ENCODE results near the gene CLCN4.

DNA sequence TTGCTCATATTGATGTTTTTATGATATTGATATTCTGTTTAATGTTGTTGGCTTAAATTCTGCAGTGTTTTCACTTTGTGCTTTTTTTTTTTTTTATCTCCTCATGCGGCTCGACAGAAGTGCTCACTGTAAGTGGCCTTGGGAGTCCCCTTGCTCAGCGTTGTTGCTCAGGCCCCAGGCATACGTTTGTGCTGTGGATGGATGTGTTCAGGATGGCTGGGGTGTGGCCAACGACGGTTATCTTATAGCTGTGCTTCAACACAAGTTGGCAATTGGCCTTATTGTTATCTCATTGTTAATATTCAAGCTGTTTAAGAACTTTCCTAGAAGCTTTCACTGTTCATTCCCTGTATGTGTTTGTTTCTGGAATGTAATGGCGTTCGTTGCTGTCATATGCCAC lies 36.4 kb upstream of the CLCN4 start:
- TF ChIP-seq, protein P1, sequence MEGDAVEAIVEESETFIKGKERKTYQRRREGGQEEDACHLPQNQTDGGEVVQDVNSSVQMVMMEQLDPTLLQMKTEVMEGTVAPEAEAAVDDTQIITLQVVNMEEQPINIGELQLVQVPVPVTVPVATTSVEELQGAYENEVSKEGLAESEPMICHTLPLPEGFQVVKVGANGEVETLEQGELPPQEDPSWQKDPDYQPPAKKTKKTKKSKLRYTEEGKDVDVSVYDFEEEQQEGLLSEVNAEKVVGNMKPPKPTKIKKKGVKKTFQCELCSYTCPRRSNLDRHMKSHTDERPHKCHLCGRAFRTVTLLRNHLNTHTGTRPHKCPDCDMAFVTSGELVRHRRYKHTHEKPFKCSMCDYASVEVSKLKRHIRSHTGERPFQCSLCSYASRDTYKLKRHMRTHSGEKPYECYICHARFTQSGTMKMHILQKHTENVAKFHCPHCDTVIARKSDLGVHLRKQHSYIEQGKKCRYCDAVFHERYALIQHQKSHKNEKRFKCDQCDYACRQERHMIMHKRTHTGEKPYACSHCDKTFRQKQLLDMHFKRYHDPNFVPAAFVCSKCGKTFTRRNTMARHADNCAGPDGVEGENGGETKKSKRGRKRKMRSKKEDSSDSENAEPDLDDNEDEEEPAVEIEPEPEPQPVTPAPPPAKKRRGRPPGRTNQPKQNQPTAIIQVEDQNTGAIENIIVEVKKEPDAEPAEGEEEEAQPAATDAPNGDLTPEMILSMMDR (IDR thresholded peaks at IDR 0.05), result no peak
- TF ChIP-seq POLR2A (IDR thresholded peaks at IDR 0.05) (no peak), EP300 (IDR thresholded peaks at IDR 0.05) (no peak)

All from upper lobe of left lung (tissue), 4 donors.